ENCODE data around the gene CDH1.
"Not testable (repeated sequence)": the region's sequence is repeated elsewhere in the genome, so short reads cannot be mapped to it uniquely, and the experiment has no call there.

DNA sequence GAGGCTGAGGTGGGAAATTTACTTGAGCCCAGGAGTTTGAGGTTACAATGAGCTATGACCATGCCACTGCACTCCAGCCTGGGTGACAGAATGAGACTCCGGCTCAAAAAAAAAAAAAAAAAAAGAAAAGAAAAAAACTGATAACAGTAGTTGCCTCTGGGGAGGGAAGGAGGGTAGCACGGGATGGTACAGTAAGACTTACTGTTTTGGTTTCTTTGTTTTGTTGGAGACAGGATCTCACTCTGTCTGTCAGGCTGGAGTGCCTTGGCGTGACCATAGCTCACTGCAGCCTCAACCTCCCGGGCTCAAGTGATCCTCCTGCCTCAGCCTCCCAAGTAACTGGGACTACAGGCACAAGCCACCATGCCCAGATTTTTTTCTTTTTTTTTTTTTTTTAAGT lies 20.6 kb upstream of the CDH1 start:
- TF ChIP-seq POLR2A (IDR thresholded peaks at IDR 0.05), result not testable (repeated sequence)
- TF ChIP-seq, protein P1, sequence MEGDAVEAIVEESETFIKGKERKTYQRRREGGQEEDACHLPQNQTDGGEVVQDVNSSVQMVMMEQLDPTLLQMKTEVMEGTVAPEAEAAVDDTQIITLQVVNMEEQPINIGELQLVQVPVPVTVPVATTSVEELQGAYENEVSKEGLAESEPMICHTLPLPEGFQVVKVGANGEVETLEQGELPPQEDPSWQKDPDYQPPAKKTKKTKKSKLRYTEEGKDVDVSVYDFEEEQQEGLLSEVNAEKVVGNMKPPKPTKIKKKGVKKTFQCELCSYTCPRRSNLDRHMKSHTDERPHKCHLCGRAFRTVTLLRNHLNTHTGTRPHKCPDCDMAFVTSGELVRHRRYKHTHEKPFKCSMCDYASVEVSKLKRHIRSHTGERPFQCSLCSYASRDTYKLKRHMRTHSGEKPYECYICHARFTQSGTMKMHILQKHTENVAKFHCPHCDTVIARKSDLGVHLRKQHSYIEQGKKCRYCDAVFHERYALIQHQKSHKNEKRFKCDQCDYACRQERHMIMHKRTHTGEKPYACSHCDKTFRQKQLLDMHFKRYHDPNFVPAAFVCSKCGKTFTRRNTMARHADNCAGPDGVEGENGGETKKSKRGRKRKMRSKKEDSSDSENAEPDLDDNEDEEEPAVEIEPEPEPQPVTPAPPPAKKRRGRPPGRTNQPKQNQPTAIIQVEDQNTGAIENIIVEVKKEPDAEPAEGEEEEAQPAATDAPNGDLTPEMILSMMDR (IDR thresholded peaks at IDR 0.05), result not testable (repeated sequence)

Data from adrenal gland (tissue), 5 donors.